ENCODE results near the gene DNAH3. TPM values are rescaled to one million over a fixed set of nuclear protein-coding genes. Genes with fewer than 3 reads are reported as not detected.

The DNAH3 gene
- total and polyA plus RNA-seq, 2 of the 8 experiments (the other 6 are each of a cell fraction or from before 2014, with no cell fraction given) = 0.57 to 0.71 TPM

DNA sequence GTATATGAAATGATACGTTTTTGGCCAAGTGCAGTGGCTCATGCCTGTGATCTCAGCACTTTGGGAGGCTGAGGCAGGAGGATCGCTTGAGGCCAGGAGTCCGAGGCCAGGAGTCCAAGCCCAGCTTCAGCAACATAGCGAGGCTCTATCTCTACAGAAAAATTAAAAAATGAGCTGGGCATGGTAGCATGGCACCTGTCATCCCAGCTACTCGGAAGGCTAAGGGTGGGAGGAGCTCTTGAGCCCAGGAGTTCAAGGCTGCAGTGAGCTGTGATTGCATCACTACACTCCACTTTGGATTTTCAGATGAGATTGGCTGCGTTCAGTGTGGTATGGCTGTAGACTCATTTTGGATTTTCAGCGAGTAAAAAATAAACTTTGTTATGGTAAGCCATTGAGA, 112.4 kb downstream of the DNAH3 start:
- ChIA-PET POLR2A (ENCODE audit: partially characterized antibody) (no interaction called here), CTCF (ENCODE audit: partially characterized antibody) (no interaction called here)
- Histone ChIP-seq H3K4me1 (replicated peaks in 1 of 4; ENCODE audit: control insufficient read depth in 3 of 4, insufficient read depth in 4 of 4, low read length in 3 of 4) (no peaks in the 10 kb centered on the region), H3K4me3 (ENCODE audit: extremely low read depth in 1 of 4, insufficient read depth in 2 of 4, low read depth in 3 of 4, low read length in 4 of 4) (no peak overlapping the region), H3K36me3 (ENCODE audit: control insufficient read depth in 2 of 4, insufficient read depth in 4 of 4, low read length in 3 of 4) (no peaks in the 10 kb centered on the region), H3K14ac (ENCODE audit: insufficient read length) (no peak overlapping the region), H2AK5ac (ENCODE audit: low read depth, low read length) (no peak overlapping the region), H2BK5ac (ENCODE audit: low read depth, low read length) (no peak overlapping the region), H3K4ac (replicated peaks; ENCODE audit: insufficient read length, low read depth, low read length) (no peak overlapping the region), H2BK120ac (replicated peaks; ENCODE audit: low read depth, low read length) (no peak overlapping the region), H3K23ac (ENCODE audit: insufficient read length) (no peak overlapping the region), H4K91ac (replicated peaks; ENCODE audit: insufficient read length, low read length) (no peak overlapping the region), H3K27ac (ENCODE audit: low read depth, low read length) (no peak overlapping the region), H2BK12ac (ENCODE audit: low read depth, low read length) (no peak overlapping the region), H2BK20ac (ENCODE audit: low read length) (no peak overlapping the region), H3K79me2 (ENCODE audit: control insufficient read depth in 1 of 2, insufficient read depth in 2 of 2, low read length in 2 of 2) (no peaks in the 10 kb centered on the region), H2BK15ac (ENCODE audit: low read length) (no peak overlapping the region), H4K8ac (ENCODE audit: extremely low read depth, insufficient read depth, low read length) (no peak overlapping the region), H3K9ac (replicated peaks in 1 of 4; ENCODE audit: extremely low read depth in 1 of 4, low read depth in 3 of 4, low read length in 3 of 4) (no peak overlapping the region), H3K23me2 (ENCODE audit: low read depth, low read length) (no peaks in the 10 kb centered on the region), H3K4me2 (ENCODE audit: insufficient read depth in 1 of 2, low read depth in 2 of 2, low read length in 2 of 2) (no peak overlapping the region), H4K20me1 (replicated peaks in 1 of 2; ENCODE audit: control insufficient read depth in 1 of 2, insufficient read depth in 2 of 2, low read length in 2 of 2) (no peaks in the 10 kb centered on the region), H3K56ac (replicated peaks; ENCODE audit: insufficient read length, low read depth, low read length) (no peak overlapping the region), H4K5ac (ENCODE audit: insufficient read length, low read depth, low read length) (no peak overlapping the region), H3K79me1 (ENCODE audit: low read depth, low read length) (no peaks in the 10 kb centered on the region), H2AFZ (ENCODE audit: low read length) (no peak overlapping the region), H3K18ac (ENCODE audit: extremely low read depth, low read length) (no peak overlapping the region), H3K27me3 (replicated peaks in 1 of 4; ENCODE audit: control insufficient read depth in 3 of 4, extremely low read depth in 1 of 4, insufficient read depth in 3 of 4, low read length in 3 of 4) (no peaks in the 10 kb centered on the region), H3K9me3 (ENCODE audit: insufficient read depth in 2 of 2, low read depth in 1 of 2, low read length in 1 of 2) (no peaks in the 10 kb centered on the region)
- no peak for TF ChIP-seq TCF12 (IDR thresholded peaks at IDR 0.05; ENCODE audit: low read depth, low read length)
- no peak for TF ChIP-seq SRF (IDR thresholded peaks at IDR 0.05; ENCODE audit: low read depth, low read length)
- TF ChIP-seq HDAC2 (IDR thresholded peaks at IDR 0.05; ENCODE audit: borderline replicate concordance in 1 of 2, low read depth in 2 of 2, low read length in 2 of 2) = no peak
- TF ChIP-seq, protein P1, sequence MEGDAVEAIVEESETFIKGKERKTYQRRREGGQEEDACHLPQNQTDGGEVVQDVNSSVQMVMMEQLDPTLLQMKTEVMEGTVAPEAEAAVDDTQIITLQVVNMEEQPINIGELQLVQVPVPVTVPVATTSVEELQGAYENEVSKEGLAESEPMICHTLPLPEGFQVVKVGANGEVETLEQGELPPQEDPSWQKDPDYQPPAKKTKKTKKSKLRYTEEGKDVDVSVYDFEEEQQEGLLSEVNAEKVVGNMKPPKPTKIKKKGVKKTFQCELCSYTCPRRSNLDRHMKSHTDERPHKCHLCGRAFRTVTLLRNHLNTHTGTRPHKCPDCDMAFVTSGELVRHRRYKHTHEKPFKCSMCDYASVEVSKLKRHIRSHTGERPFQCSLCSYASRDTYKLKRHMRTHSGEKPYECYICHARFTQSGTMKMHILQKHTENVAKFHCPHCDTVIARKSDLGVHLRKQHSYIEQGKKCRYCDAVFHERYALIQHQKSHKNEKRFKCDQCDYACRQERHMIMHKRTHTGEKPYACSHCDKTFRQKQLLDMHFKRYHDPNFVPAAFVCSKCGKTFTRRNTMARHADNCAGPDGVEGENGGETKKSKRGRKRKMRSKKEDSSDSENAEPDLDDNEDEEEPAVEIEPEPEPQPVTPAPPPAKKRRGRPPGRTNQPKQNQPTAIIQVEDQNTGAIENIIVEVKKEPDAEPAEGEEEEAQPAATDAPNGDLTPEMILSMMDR (IDR thresholded peaks at IDR 0.05; ENCODE audit: control extremely low read depth in 1 of 3, insufficient read depth in 1 of 3, low read depth in 1 of 3, low read length in 3 of 3) = no peak
- TF ChIP-seq SIN3A (conservative IDR thresholded peaks at IDR 0.05 in 1 of 2, IDR thresholded peaks at IDR 0.05 in 1 of 2; ENCODE audit: low read depth in 1 of 2, low read length in 2 of 2) = no peak
- no peak for TF ChIP-seq ZNF274 (IDR thresholded peaks at IDR 0.05; ENCODE audit: borderline replicate concordance, extremely low read depth, low read length)
- no peak for TF ChIP-seq RBBP5 (IDR thresholded peaks at IDR 0.05; ENCODE audit: borderline replicate concordance, low read depth, low read length)
- TF ChIP-seq TBP (IDR thresholded peaks at IDR 0.05; ENCODE audit: low read depth, low read length) = no peak
- TF ChIP-seq CTBP2 (IDR thresholded peaks at IDR 0.05; ENCODE audit: borderline replicate concordance, insufficient read depth, insufficient read length, low read length) = no peak
- no peak for TF ChIP-seq POLR2AphosphoS5 (IDR thresholded peaks at IDR 0.05; ENCODE audit: low read depth, low read length)
- DNase-seq (ENCODE audit: low read depth in 1 of 2, low spot score in 2 of 2) = no peak
- no peak for FAIRE-seq
- 85% methylated on average over 7 of the region's 7 CpGs; no CpG with 5 or more reads in 1 of the 2 experiments for WGBS, 2 experiments (ENCODE audit: extremely low coverage in 1 of 2, insufficient coverage in 1 of 2, insufficient read length in 1 of 2, insufficient replicate concordance in 2 of 2, low coverage in 1 of 2, low lambda C conversion rate in 2 of 2, missing lambda C conversion rate in 1 of 2)

Measured in H1 (cell line).